HG03060 (cell line): ENCODE data around the gene PRR36.
"Not testable (repeated sequence)": the region's sequence is repeated elsewhere in the genome, so short reads cannot be mapped to it uniquely, and the experiment has no call there.

Experiments used
- ATAC-seq: cut with Tn5 transposase; IDR thresholded peaks from one replicate; pipeline ENCODE4 v1.9.1; 2021; ENCODE audit warnings: low read depth, moderate number of reproducible peaks; ENCODE audit not compliant: unreplicated experiment

The PRR36 gene

DNA sequence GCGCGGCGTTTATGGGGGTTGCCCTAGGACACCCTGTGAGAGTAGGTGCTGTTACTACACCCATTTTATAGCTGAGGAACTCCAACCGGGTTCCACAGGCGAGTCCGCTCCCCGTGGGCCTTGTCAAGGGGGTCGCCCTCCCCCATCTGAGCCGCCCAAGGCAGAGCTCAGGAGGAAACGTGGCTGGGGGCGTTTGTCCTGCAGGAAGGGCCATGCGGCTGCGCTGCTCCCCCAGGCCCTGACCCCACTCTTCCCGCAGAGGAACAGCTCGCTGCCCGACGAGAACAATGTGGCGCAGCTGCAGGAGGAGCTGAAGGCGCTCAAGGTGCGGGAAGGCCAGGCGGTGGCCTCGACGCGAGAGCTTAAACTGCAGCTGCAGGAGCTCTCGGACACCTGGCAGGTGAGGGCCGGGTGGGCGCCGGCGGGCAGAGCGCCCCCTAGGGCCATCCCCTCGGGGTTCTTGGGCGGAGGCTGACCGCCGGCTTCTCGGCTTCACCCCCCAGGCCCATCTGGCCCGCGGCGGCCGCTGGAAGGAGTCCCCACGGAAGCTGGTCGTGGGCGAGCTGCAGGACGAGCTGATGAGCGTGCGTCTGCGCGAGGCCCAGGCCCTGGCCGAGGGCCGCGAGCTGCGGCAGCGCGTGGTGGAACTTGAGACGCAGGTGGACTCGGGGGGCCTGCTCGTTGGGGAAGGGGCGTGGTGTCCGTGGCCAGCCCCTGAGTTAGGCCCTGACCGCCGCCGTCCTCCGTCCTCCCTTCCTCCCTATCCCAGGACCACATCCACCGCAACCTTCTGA is 12.4 kb downstream of the PRR36 start:
- no peak for ATAC-seq

DNA sequence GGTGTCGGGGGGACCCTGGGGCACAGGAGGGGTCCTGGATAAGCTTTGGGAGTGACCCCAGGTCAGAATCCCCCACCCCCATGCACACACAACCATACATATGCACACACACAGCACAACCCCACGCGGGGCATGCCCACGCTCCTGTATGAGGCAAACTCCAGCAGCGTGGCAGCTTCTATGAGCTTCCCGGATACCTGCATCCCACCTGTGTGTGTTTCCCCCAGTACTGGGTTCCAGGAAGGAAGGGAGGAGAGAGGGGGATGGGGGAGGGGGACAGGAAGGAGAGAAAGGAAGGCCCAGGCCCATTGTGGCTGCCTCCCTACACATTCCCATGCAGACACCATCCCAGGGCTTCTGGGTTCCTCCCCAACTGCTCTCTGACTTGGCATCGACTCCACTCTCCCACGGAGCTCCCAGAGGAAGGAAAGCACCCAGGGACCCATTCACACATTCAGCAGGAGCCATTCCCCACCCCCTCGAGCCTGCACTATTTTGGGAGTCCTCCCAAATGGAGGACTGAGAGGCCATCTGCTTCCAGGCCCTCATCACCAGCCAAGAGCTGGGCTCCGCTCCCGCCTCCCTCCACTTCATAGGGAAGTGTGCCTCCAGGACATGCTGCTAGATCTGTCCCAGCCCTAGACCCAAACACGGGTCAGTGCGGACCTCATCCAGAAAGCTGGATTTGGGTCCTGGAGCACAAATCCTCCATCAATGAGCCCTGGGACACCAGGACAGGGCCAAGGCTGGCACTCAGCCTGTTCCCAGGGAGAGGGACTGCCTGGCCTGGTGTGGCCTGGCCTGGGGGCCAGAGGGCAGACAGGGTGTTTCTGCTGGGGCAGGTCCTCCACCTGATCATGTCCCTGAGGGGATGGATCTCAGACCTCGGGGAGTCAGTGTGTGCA is 13.2 kb downstream of the PRR36 start:
- no peak for ATAC-seq

DNA sequence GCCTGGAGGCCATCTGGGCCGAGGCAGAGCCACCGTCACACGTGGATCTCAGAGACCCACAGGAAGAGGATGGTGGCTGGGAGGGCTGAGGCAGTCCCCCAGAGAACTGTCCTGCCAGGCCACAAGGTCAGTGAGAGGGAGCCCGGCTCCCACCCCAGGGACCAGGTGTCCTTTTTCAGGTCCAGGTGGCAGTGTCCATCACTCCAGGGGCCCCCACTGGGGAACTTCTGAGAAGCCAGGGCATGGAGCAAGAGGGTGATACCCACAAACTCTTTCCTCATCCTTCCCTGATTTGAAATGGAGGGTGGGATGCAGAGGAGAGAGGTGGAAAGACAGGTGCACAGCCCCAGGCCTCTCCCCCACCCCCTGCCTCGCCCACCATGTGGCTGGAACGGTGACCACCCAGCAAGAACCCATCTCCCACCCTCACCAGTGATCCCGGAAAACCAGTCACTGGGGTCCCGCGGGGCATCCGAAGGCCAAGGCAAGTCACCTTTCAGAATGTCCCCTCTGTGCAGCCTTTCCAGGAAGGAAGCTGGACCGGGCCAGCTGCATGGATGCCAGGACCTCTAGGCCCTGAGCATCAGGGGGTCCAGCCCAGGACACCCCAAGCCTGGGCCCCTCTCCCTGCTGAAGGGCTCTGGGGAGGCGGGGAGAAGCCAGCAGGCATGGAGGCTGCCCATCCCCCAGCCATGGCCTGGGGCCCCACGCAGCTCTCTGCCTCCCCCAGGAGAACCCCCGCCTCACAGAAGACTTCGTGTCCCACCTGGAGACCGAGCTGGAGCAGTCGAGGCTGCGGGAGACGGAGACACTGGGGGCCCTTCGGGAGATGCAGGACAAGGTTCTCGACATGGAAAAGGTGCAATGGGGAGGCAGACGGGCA is 14.1 kb downstream of the PRR36 start:
- no peak for ATAC-seq

GRCh38 chr19:7859087-7859486 is 15.1 kb downstream of the PRR36 start:
- ATAC-seq = not testable (repeated sequence)

GRCh38 chr19:7858109-7858770 is 15.9 kb downstream of the PRR36 start:
- ATAC-seq = no peak

GRCh38 chr19:7857727-7858108 is 16.5 kb downstream of the PRR36 start:
- ATAC-seq = no peak

GRCh38 chr19:7856679-7857663 is 17.2 kb downstream of the PRR36 start:
- no peak for ATAC-seq

DNA sequence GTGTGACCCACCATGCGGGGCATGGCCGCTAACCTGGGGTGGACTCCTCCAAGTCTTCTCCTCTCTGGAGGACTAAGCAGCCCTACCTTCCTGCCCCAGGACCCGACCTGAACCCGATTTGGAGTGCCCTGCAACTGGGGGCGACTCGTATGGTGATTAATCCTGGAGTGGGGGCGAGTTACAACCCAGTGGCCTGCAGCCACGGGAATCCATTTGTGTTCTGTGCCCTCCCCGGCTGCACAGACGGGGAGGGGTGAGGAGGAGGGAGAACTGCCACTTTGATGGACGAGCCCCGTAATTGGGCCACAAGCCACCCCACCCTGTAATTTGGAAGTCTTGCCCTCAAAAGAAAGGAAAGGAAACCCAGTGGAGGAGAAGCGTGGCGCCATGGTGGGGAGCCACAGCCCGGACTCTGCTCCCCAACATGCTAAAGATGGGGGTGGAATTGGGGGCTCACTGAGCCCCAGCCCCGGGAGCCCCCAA is 18.0 kb downstream of the PRR36 start:
- no peak for ATAC-seq

GRCh38 chr19:7855426-7856108 is 18.6 kb downstream of the PRR36 start:
- ATAC-seq = no peak

- no peak for ATAC-seq
Measured at GRCh38 chr19:7853770-7854128, 20.4 kb downstream of the PRR36 start.

GRCh38 chr19:7852851-7853769 is 21.1 kb downstream of the PRR36 start:
- no peak for ATAC-seq

GRCh38 chr19:7851623-7852500 is 22.3 kb downstream of the PRR36 start:
- ATAC-seq = no peak

DNA sequence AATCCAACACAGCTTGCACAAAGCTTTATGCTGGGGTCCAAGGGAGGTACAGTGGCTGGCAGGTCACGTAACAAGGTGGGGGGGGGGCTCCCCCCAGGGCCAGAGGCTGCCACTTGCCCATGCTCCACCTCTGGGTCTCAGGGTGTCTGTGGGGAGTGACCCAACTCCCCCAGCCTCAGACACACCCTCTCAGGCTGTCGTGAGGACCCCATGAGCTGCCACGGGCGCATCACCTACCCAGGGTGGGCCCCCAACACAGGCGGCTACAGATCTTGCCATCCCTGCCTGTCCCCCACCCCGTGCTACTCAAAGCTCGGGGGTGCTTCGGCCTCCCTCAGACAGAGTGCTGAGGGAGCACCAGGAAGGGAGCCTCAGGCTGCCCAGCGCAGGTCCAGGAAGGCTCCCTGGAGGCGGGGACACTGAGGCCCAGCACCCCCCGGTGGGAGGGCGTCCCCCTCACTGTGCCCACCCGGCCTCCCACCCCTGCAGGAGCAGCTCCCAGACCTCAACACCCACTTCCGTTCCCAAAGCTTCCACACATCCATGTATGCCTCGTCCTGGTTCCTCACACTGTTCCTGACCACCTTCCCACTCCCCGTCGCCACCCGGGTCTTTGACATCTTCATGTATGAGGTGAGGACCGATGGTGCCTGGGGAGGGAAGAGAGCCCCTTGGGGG is 23.1 kb downstream of the PRR36 start:
- ATAC-seq = no peak

DNA sequence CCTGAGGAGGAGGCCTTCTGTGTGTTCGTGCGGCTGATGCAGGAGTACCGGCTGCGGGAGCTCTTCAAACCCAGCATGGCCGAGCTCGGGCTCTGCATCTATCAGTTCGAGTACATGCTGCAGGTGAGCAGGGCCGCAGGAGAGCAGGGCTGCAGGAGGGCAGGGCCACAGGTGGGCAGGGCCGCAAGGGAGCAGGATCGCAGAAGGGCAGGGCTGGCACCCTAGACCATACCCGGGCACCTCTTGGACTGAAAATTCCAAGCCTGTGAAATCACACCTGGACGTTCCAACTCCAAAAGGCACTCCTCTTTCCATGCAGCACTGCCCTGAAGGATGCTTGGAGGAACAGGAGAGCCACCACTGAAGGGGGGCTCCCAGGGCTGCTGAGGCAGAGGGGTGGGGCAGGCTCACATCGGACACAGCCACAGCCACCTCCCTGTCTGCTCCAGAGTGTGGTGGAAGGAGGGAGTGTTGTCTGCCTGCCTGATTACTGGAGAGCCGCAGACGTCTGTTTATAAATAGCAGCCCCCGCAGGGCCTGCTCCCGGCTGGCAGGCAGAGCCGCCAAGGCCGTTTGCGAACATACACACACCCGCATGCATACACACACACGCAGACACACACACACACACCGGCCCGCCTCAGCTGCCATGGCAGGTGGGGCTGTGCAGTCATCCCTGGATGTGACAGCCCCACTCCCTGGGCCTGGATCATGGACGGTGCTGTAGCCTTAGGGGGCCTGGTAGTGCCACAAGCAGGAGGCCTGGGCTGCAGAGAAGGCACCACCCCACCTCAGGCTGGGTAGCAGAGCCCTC is 24.0 kb downstream of the PRR36 start:
- ATAC-seq = no peak

DNA sequence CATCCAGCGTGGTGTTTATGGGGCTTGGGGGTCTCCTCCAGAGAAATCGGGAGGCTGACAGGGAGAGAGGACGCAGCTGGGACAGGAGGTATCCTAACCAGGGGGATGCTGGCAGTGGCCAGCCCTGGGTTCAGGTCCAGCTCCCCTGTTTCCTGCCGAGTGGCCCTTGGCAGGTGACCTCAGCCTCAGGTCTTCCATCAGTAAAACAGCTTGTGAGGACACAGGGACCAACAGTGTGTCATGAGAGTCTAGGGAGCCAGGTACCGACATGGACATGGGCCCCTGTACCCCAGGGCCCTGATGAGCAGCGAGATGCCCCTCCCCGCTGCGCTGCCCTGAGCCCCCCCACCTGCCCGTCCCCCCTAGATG is 24.6 kb downstream of the PRR36 start:
- no peak for ATAC-seq
